Ovary (tissue), 3 donors: ENCODE data around the gene HCLS1.

Experiments used
- EP300 ChIP-seq: sonication (generic); formaldehyde crosslinking; IDR thresholded peaks from one replicate; pipeline ENCODE4 v1.6.1; 2017; ENCODE audit warnings: antibody characterized with exemption
- TF ChIP-seq, protein P1 (sequence below), 3 donors: fragments of 450-650 bp in 2 of 3; fragments of 200-600 bp in 1 of 3; IDR thresholded peaks; one replicate each; pipeline versions ENCODE4 v1.5.1 to v1.8.0; 2016 to 2022; ENCODE audit warnings: antibody characterized with exemption in 3 of 3, mild to moderate bottlenecking in 1 of 3
- donor health status: DM: no; HTN: no; CAD: no.

DNA sequence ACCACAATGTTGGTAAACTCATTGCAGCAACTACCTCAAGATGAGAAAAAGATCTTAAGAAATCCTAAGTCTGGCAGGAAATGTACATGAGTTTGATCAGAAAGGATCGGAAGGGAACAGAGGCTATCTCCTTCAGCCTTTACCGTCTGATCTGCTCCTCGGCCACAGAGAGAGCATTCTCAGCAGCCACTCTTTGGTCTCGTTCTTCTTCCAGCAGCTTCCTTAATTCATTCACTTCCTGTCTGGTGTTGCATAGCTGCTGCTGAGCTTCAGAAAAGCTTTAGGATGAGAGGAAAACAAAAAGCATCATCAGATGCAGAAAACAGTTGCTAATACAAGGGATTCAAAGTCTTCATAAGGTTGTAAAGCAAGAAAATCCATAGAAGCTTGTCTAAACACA, 6.6 kb upstream of the HCLS1 start:
- TF ChIP-seq, protein P1, sequence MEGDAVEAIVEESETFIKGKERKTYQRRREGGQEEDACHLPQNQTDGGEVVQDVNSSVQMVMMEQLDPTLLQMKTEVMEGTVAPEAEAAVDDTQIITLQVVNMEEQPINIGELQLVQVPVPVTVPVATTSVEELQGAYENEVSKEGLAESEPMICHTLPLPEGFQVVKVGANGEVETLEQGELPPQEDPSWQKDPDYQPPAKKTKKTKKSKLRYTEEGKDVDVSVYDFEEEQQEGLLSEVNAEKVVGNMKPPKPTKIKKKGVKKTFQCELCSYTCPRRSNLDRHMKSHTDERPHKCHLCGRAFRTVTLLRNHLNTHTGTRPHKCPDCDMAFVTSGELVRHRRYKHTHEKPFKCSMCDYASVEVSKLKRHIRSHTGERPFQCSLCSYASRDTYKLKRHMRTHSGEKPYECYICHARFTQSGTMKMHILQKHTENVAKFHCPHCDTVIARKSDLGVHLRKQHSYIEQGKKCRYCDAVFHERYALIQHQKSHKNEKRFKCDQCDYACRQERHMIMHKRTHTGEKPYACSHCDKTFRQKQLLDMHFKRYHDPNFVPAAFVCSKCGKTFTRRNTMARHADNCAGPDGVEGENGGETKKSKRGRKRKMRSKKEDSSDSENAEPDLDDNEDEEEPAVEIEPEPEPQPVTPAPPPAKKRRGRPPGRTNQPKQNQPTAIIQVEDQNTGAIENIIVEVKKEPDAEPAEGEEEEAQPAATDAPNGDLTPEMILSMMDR (IDR thresholded peaks at IDR 0.05), result no peak
- TF ChIP-seq EP300, result no peak
